ENCODE results near the gene DFFA.

DNA sequence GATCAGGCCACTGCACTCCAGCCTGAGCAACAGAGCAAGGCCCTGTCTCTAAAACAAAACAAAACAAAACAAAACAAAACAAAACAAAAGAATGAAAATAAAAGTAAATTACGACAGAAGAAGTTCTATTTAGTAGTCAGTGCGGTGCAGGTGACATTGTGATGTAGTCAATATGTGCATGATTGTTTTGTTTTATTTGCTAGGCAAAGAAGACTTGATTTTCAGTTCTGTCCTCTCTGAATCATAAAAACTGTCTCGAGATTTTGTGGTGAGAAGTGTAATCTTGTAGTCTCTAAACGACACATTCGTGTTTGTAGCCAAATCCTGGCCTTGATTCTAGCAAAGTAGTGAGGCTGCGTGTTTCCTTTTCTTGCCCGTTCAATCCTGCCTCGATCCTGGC, 25.9 kb upstream of the DFFA start:
- TF ChIP-seq, protein P1, sequence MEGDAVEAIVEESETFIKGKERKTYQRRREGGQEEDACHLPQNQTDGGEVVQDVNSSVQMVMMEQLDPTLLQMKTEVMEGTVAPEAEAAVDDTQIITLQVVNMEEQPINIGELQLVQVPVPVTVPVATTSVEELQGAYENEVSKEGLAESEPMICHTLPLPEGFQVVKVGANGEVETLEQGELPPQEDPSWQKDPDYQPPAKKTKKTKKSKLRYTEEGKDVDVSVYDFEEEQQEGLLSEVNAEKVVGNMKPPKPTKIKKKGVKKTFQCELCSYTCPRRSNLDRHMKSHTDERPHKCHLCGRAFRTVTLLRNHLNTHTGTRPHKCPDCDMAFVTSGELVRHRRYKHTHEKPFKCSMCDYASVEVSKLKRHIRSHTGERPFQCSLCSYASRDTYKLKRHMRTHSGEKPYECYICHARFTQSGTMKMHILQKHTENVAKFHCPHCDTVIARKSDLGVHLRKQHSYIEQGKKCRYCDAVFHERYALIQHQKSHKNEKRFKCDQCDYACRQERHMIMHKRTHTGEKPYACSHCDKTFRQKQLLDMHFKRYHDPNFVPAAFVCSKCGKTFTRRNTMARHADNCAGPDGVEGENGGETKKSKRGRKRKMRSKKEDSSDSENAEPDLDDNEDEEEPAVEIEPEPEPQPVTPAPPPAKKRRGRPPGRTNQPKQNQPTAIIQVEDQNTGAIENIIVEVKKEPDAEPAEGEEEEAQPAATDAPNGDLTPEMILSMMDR (IDR thresholded peaks at IDR 0.05): no peak
- TF ChIP-seq POLR2AphosphoS5 (IDR thresholded peaks at IDR 0.05) (no peak), POLR2A (IDR thresholded peaks at IDR 0.05; ENCODE audit: low read depth) (no peak)
